H7 (cell line): Measurements from ENCODE around the gene APOBEC4. TPM values are rescaled to one million over a fixed set of nuclear protein-coding genes. Genes with fewer than 3 reads are reported as not detected.

ENCODE experiments used
- DNase-seq: peaks from one replicate; pipeline ENCODE4 v3.0.0; 2012
- H3K27me3 ChIP-seq: 2 replicates; pipeline ENCODE4 v1.6.0; 2011; ENCODE audit warnings: mild to moderate bottlenecking, low read length; ENCODE audit not compliant: control insufficient read depth, insufficient read depth
- H3K36me3 ChIP-seq: replicated peaks from 2 replicates; pipeline ENCODE4 v1.5.1; 2011; ENCODE audit warnings: low read length; ENCODE audit not compliant: control insufficient read depth, insufficient read depth
- H3K4me3 ChIP-seq: 2 replicates; pipeline ENCODE4 v1.5.1; 2011; ENCODE audit warnings: low read depth, mild to moderate bottlenecking, control low read depth, low read length, moderate library complexity; ENCODE audit not compliant: insufficient read depth
- total RNA-seq: library from RNA; depleted of rRNA; stranded (reverse); fragments of >200 nt; shearing (Covaris generic); gene quantifications from 2 replicates; pipeline ENCODE4 v1.2.3, GENCODE V29; 2014; rRNA removed

Gene APOBEC4, protein sequence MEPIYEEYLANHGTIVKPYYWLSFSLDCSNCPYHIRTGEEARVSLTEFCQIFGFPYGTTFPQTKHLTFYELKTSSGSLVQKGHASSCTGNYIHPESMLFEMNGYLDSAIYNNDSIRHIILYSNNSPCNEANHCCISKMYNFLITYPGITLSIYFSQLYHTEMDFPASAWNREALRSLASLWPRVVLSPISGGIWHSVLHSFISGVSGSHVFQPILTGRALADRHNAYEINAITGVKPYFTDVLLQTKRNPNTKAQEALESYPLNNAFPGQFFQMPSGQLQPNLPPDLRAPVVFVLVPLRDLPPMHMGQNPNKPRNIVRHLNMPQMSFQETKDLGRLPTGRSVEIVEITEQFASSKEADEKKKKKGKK
- total RNA-seq, result not detected in 2 replicates

DNA sequence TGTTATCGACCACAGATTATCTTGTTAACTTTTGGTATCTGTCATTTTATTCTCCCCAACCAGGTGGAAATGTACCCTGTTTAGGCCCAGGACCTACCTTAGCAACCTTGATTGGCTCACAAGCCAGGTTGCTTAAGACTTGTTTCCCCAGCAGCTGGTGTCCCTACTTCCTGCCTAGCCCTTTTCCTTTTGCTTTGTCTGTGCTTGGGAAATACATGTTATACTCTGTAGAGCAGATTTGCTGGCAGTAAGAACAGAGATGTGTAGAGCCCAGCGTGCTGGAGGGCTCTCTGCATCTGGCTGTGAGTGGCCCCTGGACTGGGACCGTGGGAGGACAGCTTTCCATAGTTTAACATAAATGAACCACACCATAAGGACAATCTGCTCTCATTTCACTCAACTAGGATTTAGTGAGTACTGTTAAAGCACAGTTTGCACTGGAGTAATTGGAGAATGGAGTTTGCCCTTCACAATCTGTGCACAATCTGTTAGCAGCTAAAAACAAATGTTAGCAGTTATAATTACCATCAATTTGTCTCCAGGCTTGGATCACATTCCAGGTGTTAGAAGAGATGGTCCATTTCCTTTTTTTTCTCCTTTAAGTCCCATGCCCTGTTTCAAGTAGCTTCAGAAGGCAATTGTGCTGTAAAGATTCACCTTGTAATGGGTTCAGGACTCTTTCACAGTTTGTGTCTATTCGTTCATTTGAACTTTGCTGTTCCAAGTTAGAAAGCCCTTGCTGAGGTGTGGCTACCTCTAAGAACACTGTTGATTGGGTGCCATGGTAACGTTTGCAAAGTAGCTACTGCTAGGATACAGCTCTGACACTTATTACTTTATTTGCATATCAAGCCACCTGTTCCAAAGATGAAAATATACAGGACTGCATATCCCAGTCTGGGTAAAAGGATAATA is at the start of gene APOBEC4:
Gene APOBEC4 (minus strand): TSS at position 770 of the 915 bp plus-strand sequence. CDS start 4,535 bp downstream, outside the sequence.
- no peak for DNase-seq
- no peaks in the 10 kb centered on the region for H3K27me3 ChIP-seq

DNA sequence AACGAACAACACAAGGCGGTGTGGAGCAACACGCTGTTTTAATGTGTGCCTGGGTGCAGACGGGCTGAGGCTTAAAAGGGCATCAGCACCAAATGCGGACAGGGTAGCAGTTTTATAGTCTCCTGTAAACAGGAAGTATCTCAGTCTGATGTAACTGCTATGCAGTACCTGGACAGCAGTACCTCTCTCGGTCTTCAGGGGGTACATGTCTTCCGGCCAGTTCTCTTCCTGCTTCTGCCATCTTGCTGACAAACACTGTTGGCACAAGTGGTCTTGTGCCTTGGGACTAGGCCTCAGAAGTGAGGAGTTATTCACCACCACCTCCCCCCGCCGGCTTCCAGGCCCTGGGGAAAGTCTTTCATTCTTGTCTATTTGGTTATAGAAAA is 49.7 kb upstream of the APOBEC4 start:
- Histone ChIP-seq H3K27me3 (no peaks in the 10 kb centered on the region), H3K36me3 (no peaks in the 10 kb centered on the region), H3K4me3 (no peak overlapping the region)
- DNase-seq, result no peak

More for the DNA sequence above, at the start of gene APOBEC4:
- Histone ChIP-seq H3K36me3 (no peaks in the 10 kb centered on the region), H3K4me3 (no peak within 1 kb of the TSS)

DNA sequence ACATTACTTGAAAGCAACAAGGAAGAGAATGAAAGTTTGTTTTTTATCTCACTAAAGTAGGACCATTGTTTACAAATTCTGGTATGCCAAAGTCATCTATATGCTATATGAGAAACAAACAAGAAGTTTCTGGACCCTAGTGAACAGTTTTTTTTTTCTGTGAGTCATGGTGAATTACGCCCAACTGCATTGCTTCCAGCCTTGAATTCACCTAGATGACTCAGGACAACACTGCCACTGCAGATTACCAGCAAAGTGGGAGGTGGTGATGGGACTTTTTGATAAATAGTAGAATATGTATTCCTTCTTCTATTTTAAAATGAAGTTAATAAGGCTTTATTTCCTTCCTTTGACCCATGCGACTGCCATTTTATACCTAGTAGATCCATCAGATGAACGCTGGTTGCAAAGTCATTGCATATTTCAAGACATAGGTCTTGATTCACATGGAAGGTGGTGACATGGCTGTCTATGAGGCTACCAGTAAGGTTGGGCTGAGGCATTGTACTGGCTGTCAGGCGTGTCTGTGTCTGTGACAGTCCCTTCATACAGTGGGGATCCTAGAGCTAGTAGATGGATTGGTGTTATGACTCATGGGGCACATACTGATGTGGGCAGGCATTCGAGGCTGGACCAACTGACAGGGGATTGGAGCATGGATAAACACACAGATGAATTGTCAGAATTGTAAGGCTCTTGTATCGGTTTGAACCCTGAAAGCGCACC is 49.1 kb upstream of the APOBEC4 start:
- Histone ChIP-seq H3K27me3 (no peaks in the 10 kb centered on the region), H3K4me3 (no peak overlapping the region), H3K36me3 (no peaks in the 10 kb centered on the region)
- DNase-seq, result no peak

DNA sequence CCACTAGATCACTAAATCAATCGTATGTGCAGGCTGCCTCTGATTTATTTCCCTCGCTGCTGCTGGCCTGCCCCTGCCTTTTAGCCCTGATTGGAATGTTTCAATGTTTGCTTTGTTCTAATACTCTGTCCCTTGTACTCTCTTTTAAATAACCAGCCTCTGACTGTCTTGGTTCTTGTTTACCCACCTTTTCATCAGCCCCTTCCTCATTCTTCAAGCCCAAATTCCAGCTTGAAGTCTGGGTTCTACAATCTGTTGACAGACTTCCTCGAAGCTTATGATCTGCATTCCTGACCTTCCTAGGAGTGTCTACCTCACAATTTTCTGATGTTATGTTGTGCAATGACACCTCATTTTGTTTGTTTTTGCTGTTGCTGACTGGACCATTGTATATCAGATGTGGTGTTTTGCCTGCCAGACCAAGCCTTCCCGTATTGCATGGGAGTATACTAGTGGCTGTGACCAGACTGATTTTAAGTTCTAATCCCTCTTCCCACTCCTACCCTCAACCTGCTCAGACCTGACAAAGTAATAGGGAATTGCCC is 46.6 kb upstream of the APOBEC4 start:
- Histone ChIP-seq H3K27me3 (no peaks in the 10 kb centered on the region), H3K36me3 (no peaks in the 10 kb centered on the region), H3K4me3 (no peak overlapping the region)
- DNase-seq, result no peak

DNA sequence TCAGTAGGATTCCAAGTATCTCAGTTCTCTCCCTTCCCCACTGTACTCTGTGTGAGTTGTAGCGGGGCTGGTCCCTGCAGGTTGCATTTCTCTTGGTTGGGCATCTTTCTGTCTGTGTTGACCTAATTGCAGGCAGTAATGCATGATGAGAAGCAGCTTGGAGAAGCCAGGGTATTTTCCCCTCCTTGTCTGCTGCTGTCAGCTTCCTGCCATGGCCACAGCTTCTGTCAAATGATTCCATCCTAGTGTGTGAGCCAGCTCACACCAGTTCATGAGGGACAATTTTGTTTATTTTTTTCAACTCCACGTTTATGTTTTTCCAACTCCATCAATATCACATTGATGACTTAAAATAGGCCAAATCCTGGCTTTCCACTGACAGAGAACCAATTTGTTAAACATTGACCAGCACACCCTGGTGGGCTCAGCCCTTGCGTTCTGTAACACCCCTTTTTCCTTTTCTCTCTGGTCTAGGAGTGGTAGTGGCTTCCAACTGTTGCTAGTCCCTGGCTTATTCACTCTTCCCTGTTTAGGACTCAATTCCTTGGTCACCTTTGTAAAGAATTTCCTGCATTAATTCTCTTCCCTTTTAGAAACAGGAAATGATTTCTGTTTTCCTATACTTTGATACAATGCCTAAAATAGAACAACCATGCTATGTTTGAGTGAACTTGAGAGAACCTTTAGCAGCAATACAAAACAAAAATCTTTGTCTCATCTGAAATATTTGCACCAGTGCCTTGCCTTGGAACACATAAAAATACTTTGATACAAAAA is 44.9 kb upstream of the APOBEC4 start:
- Histone ChIP-seq H3K27me3 (no peaks in the 10 kb centered on the region), H3K4me3 (no peak overlapping the region), H3K36me3 (no peaks in the 10 kb centered on the region)
- DNase-seq, result no peak

DNA sequence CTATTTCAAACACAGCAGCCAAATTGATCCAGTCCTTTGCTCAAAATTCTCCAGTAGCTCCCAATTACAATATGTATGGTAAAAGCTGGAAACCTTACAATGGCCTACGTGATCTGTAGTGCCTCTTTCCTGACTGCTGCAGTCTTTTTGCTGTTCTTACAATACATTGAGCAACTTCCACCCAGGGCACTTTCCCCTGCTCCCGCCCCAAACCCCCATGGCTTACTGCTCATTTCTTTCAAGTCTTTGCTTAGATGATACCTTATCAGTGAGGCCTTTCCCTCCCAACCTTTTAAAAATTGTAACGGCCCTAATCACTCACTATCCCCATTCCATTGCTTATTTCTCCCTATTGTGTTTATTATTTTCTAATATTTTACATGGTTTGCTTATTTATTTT is 43.9 kb upstream of the APOBEC4 start:
- Histone ChIP-seq H3K36me3 (no peaks in the 10 kb centered on the region), H3K27me3 (no peaks in the 10 kb centered on the region), H3K4me3 (no peak overlapping the region)
- DNase-seq, result no peak

DNA sequence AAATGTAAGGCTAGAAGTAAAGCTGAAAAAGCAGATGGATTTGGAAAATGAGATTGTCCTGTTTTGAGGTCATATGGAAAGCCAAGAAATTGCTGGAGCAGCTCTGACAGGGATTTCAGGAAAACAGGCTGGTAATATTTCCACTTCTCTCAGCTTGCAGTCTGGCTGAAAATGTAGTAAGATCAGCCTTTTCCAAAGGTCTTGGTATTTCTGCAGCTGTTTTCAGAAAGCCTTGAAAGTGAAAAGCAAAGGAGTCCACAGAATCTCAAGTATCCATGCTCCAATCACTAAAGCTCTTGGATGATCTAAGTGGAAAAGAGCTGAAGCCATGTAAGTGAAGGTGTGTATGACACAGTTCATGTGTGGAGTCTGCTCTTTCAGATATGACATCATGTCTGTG is 41.6 kb upstream of the APOBEC4 start:
- no peak for DNase-seq
- Histone ChIP-seq H3K27me3 (no peaks in the 10 kb centered on the region), H3K4me3 (no peak overlapping the region), H3K36me3 (no peaks in the 10 kb centered on the region)

DNA sequence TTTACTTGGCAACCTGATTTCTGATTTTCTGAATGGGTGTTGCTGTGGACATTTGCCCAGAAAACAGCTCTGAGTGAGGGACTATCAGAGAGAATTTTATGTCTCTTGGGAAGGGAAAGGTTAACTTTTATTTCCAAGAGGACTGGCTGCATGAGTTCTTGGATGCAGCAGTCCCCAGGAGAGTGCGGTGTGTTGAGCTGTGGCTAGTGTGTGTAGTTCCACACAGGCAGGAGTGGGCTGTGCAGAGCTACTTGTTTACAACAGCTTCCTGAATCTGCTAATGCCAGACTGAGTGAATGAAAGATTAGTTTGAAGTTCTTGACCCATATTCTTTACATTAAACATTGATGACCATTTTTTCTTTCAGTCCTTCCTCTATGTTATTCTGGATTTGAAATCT is 41.0 kb upstream of the APOBEC4 start:
- DNase-seq, result no peak
- Histone ChIP-seq H3K36me3 (no peaks in the 10 kb centered on the region), H3K27me3 (no peaks in the 10 kb centered on the region), H3K4me3 (no peak overlapping the region)

DNA sequence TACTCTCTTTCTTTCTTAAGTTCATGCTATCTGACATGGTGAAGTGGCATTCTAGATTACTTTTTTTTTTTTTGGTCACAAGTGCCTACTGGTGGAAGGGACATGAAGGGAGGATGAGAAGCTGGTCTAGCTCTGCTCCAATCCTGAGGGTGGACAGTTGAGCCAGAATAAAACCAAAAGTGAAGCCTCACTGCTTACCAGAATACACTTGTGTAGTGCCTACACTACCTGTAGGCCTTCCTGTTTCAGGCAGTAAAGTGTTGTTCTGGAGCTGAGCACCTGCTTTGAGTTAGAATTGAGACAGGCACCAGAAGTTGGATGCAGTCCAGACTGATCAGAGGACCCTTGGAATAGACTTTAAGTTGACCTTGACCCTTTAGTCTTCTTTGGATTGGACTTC is 40.4 kb upstream of the APOBEC4 start:
- no peak for DNase-seq
- H3K27me3 ChIP-seq, result no peaks in the 10 kb centered on the region
- no peaks in the 10 kb centered on the region for H3K36me3 ChIP-seq
- H3K4me3 ChIP-seq, result no peak overlapping the region

DNA sequence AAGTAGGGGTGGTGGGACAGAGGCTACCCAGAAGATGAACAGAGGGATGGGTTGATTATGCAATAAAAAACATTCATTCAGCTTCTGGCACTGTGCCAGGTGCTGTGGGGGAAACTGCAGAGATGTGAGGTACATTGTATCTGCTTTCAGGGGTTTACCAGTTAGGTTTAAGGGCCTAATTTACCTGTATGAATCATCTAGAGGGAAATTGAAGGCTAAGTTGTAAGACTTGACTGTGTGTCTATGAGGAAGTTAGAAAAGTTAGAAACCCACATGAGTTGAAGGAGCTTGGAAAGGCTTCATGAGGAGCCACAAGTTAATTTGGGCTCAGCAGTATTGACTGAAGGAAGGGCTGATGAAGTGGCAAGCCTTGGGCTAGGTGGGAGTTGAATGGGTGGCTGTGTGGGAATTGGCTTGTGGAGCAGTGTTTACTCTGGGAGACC is 36.7 kb upstream of the APOBEC4 start:
- no peak overlapping the region for H3K4me3 ChIP-seq
- no peaks in the 10 kb centered on the region for H3K36me3 ChIP-seq
- no peak for DNase-seq

DNA sequence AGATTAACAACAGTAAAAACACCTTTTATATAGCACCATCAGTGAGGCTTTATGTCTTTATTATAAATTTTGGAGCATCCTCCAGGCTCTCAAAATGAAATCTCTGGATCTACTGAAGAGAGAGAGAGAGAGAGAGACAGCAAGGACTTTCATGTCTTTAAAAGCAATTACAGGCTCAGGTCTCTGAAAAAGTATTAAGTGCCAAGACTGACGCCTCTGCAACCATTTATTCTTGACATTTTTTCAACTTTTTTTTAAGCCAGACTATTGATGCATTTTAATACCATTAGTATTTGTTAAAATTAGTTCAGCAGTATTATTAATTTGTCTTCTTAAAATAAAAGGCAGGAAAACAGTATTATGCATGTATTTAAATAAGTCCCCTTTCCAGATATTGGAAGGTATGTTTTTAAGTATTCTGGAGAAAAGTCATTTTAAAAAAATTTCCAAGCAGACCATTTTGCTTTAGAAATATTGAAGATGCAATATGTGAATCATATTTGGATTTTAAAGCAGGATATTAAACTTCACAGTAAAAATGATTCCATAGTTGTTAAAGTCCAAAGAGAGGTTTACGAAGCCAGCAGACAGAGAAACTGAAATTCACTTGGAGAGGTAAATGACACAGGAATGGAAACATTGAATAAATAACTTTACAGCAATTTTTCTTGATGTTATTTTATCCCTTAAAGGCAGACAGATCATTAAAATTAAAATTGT is 35.4 kb upstream of the APOBEC4 start:
- H3K36me3 ChIP-seq, result no peaks in the 10 kb centered on the region
- no peak overlapping the region for H3K4me3 ChIP-seq
- no peak for DNase-seq
- H3K27me3 ChIP-seq, result no peaks in the 10 kb centered on the region

More for the DNA sequence above, 36.7 kb upstream of the APOBEC4 start:
- H3K27me3 ChIP-seq, result no peaks in the 10 kb centered on the region

DNA sequence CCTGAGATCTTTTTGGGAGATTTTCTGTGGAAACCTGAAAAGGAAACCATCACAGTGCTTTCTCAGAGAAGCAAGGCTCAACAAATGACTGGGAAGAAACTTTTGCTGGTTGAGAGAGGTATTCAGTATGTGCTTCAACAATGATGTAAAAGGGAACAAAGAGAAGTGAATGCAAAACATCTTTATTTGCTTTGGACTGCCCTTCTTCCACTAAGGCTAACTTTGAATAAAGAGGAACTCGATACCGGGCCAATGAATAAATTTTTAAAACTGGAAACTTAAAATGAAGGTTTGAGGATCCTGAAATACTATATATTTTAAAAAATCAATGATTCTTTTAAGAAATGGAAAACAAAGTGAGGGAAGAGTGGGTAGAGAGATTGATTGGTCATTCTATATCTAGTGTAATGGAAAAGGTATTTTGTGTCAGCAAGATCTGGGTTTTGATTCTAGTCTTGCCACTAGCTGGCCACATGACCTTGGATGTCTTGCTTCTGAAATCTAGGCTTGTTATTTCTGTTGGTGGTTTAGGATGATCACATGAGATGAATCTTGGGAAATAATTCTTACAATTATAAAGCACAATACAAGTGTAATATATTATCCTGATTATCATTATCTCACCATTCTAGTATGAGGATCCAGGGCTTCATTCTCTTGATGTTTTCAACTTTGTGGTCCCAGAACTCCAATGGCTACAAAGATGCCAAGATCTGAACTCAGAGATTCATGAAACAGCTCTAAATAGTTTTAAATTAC is 34.6 kb upstream of the APOBEC4 start:
- Histone ChIP-seq H3K36me3 (no peaks in the 10 kb centered on the region), H3K4me3 (no peak overlapping the region), H3K27me3 (no peaks in the 10 kb centered on the region)
- DNase-seq, result no peak

DNA sequence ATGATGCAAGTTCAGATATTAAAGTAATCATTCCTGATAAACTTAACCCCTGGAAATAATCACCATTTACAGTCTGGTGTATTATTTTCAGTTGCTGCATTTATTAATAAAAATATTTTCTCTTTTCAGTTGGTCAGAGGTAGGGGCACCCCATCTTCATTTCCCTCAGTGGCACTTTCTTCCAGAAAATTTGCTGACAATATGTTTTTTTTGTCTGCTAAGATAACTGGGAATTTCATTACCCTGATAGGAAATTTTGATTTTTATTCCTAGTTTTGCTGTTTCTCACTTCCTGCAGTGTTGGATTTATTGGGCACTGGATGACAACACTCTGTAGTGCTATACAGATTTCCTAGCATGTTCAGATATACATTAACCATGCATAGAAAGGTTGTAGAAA is 33.1 kb upstream of the APOBEC4 start:
- no peaks in the 10 kb centered on the region for H3K27me3 ChIP-seq
- H3K36me3 ChIP-seq, result no peaks in the 10 kb centered on the region
- no peak overlapping the region for H3K4me3 ChIP-seq
- DNase-seq, result no peak
